ENCODE measurements around the gene NT5E.

The NT5E gene

DNA sequence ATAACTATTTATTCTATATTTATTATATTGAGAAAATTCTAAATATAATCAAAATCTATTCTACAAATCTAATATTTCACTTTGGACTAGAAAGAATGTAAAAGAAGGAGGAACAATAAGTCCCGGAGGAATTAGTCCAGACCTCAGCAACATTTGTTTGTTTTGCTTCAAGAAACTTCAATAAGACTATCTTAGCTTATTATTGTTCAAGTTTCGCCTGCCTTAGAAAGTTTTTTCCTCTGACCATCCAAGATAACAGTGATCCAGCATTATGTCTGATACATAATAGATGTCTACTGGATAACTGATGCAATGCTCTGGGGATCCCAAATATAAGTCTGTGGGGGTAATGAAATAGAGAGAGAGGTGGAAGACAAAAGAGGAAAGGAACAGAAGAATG, 28.7 kb upstream of the NT5E start:
- H3K4me2 ChIP-seq (ENCODE audit: low read depth, low read length, poor library complexity, severe bottlenecking), result no peak overlapping the region
- H3K9me3 ChIP-seq (ENCODE audit: insufficient read depth, low read depth, low read length), result no peaks in the 10 kb centered on the region
- H3K36me3 ChIP-seq (ENCODE audit: insufficient read depth, low read length), result no peaks in the 10 kb centered on the region
- H3K79me2 ChIP-seq (ENCODE audit: insufficient read depth, low read length), result no peaks in the 10 kb centered on the region
- H3K27me3 ChIP-seq (ENCODE audit: insufficient read depth, low read length, poor library complexity, severe bottlenecking), result no peaks in the 10 kb centered on the region
- H3F3A ChIP-seq (ENCODE audit: low read depth), result no peaks in the 10 kb centered on the region
- no peak overlapping the region for H3K4me3 ChIP-seq (ENCODE audit: low read length, poor library complexity, severe bottlenecking)
- no peaks in the 10 kb centered on the region for H3K4me1 ChIP-seq (ENCODE audit: insufficient read depth, low read length, poor library complexity, severe bottlenecking)
- no peaks in the 10 kb centered on the region for H3K9me2 ChIP-seq (replicated peaks; ENCODE audit: low read depth, low read length)
- no peak overlapping the region for H2AFZ ChIP-seq (ENCODE audit: low read length)
- no peak overlapping the region for H3K9ac ChIP-seq (ENCODE audit: low read depth, low read length, poor library complexity, severe bottlenecking)
- H4K20me1 ChIP-seq (ENCODE audit: insufficient read depth, low read length, poor library complexity, severe bottlenecking), result no peaks in the 10 kb centered on the region
- TF ChIP-seq, protein P1, sequence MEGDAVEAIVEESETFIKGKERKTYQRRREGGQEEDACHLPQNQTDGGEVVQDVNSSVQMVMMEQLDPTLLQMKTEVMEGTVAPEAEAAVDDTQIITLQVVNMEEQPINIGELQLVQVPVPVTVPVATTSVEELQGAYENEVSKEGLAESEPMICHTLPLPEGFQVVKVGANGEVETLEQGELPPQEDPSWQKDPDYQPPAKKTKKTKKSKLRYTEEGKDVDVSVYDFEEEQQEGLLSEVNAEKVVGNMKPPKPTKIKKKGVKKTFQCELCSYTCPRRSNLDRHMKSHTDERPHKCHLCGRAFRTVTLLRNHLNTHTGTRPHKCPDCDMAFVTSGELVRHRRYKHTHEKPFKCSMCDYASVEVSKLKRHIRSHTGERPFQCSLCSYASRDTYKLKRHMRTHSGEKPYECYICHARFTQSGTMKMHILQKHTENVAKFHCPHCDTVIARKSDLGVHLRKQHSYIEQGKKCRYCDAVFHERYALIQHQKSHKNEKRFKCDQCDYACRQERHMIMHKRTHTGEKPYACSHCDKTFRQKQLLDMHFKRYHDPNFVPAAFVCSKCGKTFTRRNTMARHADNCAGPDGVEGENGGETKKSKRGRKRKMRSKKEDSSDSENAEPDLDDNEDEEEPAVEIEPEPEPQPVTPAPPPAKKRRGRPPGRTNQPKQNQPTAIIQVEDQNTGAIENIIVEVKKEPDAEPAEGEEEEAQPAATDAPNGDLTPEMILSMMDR (conservative IDR thresholded peaks at IDR 0.05; ENCODE audit: low read length), result no peak
- no peak for TF ChIP-seq EZH2phosphoT487 (IDR thresholded peaks at IDR 0.05; ENCODE audit: borderline replicate concordance)

DNA sequence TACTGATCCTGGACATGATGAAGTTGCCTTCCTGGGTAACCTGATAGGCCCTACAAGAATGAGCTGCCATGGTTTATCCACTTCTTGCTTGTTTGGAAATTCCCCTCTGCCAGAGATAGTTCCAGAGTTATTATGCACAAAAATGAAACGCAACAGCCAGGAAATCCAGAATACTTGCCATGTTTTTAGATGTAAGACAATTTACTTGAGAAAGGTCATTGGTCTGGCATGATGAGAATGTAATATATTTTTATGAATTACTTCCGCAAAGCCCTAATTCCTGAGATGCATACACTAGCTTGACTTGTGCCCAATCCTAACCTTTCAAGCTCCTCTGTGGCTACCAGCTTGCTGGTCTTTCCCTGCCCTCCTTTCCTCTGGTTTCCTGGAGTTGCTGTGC, 27.9 kb upstream of the NT5E start:
- Histone ChIP-seq H3K36me3 (ENCODE audit: insufficient read depth, low read length) (no peaks in the 10 kb centered on the region), H3K4me3 (ENCODE audit: low read length, poor library complexity, severe bottlenecking) (no peak overlapping the region), H3K79me2 (ENCODE audit: insufficient read depth, low read length) (no peaks in the 10 kb centered on the region), H3K4me2 (ENCODE audit: low read depth, low read length, poor library complexity, severe bottlenecking) (no peak overlapping the region), H3K9me3 (ENCODE audit: insufficient read depth, low read depth, low read length) (peaks cover 4% of the 10 kb centered on the region; the same call in 1 of the 2 replicates), H3K9me2 (replicated peaks; ENCODE audit: low read depth, low read length) (no peaks in the 10 kb centered on the region), H3K27me3 (ENCODE audit: insufficient read depth, low read length, poor library complexity, severe bottlenecking) (no peaks in the 10 kb centered on the region), H3K9ac (ENCODE audit: low read depth, low read length, poor library complexity, severe bottlenecking) (no peak overlapping the region), H3K4me1 (ENCODE audit: insufficient read depth, low read length, poor library complexity, severe bottlenecking) (no peaks in the 10 kb centered on the region), H4K20me1 (ENCODE audit: insufficient read depth, low read length, poor library complexity, severe bottlenecking) (no peaks in the 10 kb centered on the region), H2AFZ (ENCODE audit: low read length) (no peak overlapping the region), H3F3A (ENCODE audit: low read depth) (no peaks in the 10 kb centered on the region)
- TF ChIP-seq EZH2phosphoT487 (IDR thresholded peaks at IDR 0.05; ENCODE audit: borderline replicate concordance), result no peak
- TF ChIP-seq, protein P1 (conservative IDR thresholded peaks at IDR 0.05; ENCODE audit: low read length), result no peak

DNA sequence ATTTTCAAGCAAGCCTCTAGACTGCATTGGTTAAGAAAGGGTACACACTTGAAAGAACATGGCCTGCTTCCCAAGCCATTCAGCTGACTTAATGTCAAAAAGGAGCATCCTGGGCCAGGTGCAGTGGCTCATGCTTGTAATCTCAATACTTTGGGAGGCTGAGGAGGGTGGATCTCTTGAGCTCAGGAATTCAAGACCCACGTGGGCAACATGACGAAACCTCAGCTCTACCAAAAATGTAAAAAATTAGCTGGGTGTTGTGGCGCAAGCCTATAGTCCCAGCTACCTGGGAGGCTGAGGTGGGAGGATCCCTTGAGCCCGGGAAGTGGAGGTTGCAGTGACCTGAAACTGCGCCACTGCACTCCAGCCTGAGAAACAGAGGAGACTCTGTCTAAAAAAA, 26.9 kb upstream of the NT5E start:
- Histone ChIP-seq H3K36me3 (ENCODE audit: insufficient read depth, low read length) (no peaks in the 10 kb centered on the region), H3K27me3 (ENCODE audit: insufficient read depth, low read length, poor library complexity, severe bottlenecking) (no peaks in the 10 kb centered on the region), H3F3A (ENCODE audit: low read depth) (no peaks in the 10 kb centered on the region), H3K4me1 (ENCODE audit: insufficient read depth, low read length, poor library complexity, severe bottlenecking) (no peaks in the 10 kb centered on the region), H3K4me2 (ENCODE audit: low read depth, low read length, poor library complexity, severe bottlenecking) (no peak overlapping the region), H3K9ac (ENCODE audit: low read depth, low read length, poor library complexity, severe bottlenecking) (no peak overlapping the region), H2AFZ (ENCODE audit: low read length) (no peak overlapping the region), H3K9me2 (replicated peaks; ENCODE audit: low read depth, low read length) (no peaks in the 10 kb centered on the region), H3K9me3 (ENCODE audit: insufficient read depth, low read depth, low read length) (peaks cover 4% of the 10 kb centered on the region; the same call in 1 of the 2 replicates), H4K20me1 (ENCODE audit: insufficient read depth, low read length, poor library complexity, severe bottlenecking) (no peaks in the 10 kb centered on the region), H3K4me3 (ENCODE audit: low read length, poor library complexity, severe bottlenecking) (no peak overlapping the region), H3K79me2 (ENCODE audit: insufficient read depth, low read length) (no peaks in the 10 kb centered on the region)
- TF ChIP-seq, protein P1 (conservative IDR thresholded peaks at IDR 0.05; ENCODE audit: low read length), result no peak
- TF ChIP-seq EZH2phosphoT487 (IDR thresholded peaks at IDR 0.05; ENCODE audit: borderline replicate concordance), result no peak

Data from Loucy (cell line).